HS-27A (cell line): ENCODE data around the gene MYPN.
"Not testable (repeated sequence)": the region's sequence is repeated elsewhere in the genome, so short reads cannot be mapped to it uniquely, and the experiment has no call there.

Source experiments
- DNase-seq: peaks from one replicate; pipeline ENCODE4 v3.0.0-alpha.2; 2012; ENCODE audit warnings: low read depth, missing footprints

Gene MYPN

DNA sequence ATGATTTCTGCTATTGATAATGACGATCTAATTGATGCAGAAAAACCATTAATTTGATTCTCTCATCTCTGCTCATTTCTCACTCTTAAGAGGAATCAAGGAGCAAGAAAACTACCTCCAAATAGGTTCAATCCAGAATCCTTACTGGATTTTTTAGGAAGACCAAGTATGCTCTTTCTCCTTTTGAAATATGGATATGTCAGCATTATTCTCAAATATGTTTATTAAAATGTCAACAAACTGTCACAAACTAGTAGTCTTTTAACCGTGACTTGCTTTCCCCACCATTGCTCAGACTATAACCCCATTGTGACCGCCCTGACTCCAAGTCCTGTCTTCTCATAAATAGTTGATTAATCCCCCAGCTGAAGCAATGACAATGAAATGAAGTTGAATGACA, 123.8 kb downstream of the MYPN start:
- no peak for DNase-seq

DNA sequence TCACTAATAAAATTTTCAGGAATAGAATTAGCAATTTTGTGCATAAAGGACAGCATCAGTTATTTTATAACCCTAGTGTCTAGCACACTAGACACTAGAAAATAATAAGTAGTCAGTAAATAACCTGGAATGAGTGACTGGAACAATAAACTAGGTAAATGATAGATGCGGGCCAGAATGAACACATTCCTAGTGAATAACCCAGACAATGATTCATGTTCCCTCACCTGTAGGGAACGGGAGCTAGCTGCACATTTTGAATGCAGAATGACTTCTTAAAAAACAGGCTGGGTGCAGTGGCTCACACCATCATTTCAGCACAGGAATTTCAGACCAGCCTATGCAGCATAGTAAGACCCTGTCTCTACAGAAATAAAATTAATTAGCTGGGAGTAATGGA, 125.8 kb downstream of the MYPN start:
- no peak for DNase-seq

DNA sequence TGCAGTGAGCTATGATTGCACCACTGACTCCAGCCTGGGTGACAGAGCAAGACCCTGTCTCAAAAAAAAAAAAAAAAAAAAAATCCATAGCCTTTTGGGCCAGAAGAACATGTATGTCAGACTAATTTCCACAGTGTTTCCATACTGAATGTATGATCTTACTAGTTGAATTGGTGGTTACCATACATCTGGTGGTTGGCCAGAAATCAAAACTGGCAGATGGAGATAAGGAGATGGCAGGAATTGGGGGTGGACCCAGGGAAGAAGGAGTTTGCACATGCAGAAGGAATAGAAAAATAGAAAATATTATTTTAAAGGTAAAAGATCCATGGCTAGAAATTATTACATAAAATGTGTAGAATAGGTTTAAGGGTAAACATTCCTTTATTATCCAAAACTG, 126.3 kb downstream of the MYPN start:
- no peak for DNase-seq

DNA sequence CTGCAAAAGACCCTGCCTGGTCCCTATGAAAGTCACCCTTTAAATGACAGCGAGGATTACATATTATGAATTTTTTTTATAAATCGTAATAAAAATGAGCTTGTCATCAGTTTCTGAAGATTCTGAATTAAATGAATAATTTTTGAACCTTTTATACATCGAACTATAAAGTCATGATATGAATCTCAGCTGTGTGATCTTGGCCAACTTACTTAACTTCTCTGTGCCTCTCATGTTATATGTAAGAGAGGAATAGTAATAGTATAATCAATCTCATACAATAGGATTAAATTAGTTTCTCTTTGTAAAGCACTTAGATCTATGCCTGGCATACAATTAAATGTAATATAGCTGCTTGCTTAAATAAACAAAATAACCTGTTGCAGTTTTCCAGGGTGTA, 127.9 kb downstream of the MYPN start:
- DNase-seq, result no peak

DNA sequence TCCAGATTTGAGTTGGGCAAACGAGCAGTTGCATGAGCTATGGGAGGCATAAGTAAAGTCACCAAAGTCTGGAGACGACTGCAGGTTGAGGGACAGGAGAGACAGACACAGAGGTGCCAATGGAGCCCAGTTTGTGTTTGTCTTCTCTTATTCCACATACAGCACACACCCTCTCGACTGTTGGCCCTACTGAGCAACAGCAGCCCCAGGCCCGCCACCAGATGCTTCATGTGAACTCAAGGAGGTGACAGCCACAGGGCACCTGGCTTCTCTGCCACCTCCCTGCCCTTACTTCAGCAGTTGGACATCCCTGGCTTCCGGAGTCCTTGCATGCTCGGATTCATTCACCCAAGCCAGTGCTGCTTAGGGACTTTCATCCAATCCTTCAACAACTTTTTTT, 129.1 kb downstream of the MYPN start:
- no peak for DNase-seq

DNA sequence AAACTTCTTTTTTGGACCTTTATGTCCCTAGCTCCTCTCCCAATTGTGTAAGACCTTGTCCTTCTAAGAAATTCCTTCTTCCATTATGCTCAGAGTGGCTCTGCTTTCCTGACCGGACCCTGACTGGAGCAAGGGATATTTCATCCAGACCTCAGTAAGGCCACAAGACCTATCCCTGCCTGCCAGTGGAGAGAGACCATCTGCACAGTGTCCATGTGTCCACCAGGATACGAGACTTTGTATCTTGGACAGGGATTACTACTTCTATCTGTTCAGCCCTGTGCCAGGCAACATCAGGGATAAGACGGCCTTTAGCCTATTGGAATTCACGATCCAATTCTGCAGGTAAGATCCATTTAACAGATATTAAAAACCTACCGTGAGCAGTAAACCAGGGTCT, 129.8 kb downstream of the MYPN start:
- DNase-seq, result no peak

DNA sequence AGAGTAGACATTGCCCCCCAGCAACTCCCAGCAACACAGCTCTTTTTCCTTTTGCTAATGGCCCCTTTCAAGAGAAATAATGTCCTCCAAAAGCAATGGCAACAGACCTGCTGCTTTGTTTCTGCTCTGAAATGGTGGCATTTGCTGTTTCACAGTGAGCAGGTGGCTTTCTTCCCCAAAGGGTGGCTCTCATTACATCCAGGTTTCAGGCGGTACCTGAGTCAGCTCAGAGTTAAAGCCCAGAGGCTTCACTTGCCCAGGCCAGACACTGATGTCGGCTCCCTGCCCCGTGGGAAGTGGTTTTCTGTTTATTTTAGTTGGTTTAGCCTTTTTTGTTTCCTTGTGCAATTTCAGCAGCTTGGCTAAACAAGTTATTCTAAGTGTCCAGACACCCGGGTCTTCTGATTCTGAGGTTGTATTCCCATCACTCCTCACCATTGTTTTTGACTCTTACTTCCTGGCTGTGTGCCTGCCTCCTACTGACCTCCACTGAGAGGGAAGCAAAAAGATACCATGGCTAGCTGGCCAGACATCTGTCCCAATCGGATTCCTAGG, 130.4 kb downstream of the MYPN start:
- DNase-seq, result no peak

DNA sequence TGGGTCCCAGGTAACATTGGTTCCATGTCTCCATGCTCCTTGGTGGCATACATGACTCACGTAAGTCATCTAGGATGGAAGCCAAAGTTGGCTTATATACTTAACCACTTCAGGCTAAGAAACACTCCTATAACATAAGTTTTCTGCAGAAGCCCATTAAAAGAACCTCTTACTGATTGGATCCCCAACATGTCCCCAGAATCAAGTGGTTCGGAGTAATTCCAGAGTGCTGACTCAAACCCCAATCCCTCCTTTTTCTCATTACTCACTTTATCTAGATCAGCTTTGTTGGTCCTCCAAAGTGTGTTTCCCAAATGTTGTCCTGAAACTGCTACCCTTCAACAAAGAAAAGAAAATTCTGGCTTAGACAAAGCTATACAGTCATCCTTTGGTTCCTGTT, 132.8 kb downstream of the MYPN start:
- no peak for DNase-seq

DNA sequence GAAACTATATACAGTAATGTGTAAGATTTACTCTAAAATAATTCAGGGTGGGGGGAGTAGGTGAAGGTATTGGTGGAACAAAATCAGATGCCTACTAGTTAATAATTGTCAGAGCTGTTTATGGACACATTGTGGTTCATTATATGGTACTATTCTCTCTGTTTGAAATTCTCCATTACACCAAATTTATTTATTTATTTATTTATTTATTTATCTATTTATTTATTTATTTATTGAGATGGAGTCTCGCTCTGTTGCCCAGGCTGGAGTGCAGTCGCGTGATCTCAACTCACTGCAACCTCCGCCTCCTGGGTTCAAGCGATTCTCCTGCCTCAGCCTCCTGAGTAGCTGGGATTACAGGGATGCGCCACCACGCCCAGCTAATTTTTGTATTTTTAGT, 137.1 kb downstream of the MYPN start:
- not testable (repeated sequence) for DNase-seq

DNA sequence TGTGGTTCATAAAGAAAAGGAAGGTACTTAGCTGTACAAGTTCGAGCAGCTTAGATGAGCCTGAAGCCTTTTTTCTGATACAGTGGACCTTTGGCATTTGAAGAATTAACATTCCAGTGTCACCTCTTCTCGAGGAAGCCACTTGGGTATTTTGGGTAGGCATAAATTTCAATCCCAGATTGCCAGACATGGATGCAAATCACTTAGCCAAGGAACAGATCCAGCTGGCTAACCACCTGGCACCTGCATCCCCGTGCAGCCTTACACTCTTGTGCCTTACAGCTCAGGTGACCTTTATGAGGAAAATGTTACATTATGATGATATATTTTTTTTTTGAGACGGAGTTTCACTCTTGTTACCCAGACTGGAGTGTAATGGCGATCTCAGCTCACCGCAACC, 138.6 kb downstream of the MYPN start:
- no peak for DNase-seq

DNA sequence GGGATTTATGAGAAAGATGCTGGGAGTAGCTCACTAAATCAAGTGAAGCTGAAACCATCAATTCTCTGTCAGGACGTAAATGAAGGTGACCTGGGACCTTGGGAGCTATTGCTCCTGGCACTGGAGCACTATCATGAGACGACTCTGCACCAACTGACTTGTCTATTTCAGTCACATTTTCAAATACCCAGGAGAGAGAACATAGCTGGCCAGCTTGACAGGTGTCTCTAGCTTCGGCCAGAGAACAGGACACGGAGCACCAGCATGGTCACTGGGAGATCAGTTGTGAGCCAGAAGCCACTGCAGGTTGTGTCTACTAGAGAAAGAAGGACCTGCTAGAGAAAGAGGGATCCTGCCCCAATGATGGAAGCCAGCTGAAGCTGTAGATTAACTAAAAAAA, 140.0 kb downstream of the MYPN start:
- no peak for DNase-seq

DNA sequence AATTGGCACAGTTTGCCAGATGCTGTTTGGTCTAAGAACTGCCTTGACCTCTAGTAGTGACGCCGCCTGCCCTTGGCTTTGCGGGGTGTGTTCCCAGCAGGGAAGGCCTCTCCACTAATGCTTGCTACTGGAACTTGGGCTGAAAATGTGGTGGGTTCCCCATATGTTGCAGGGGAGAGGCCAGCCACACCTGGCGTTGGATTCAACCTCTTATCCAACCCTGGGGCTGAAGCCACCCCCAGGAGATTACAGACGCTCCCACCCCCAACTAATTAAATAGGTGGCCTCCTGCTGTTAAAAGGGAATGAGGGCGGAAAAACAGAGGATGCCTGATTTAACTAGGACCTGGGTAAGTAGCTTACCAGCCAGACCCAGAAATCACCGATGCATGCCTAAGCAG, 141.9 kb downstream of the MYPN start:
- no peak for DNase-seq

DNA sequence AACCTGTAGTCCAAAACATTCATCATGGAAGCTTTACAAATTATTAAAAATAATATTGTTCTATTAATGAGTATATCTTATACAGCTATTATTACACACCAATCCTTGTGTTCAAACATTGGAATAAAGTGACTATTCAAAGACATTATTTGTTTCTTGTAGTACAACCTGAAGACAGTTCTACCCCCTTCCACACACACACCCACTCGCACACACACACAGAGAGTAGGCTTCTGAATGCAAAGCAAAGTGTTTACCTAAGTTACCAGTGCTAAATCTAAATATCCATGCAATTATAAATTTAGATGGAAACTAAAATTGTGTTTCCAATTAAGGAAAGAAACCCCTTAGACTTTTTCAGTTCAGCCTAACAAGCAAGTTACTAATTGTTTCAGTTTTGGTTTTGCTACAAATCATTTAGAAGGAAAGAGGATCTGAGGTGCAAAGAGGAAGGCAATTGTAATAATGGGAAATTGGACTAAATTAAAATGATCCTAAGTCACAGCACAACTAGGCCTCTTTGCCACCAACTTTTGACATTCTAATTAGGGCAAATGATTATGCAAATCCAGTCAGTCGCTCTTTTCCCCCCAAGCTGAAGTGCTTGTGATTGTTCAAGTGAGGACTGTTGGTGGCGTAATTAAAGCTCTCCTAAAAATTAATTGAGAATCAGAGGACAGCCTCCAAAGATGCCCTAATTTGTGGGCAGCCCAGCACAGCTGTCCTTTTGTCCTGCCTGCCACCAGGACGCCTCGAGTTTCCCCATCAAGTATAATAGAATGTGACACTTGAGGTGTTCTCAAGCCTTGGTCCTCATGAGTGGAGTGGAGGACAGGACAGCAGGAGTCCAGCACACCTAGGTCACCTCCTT, 142.6 kb downstream of the MYPN start:
- no peak for DNase-seq

DNA sequence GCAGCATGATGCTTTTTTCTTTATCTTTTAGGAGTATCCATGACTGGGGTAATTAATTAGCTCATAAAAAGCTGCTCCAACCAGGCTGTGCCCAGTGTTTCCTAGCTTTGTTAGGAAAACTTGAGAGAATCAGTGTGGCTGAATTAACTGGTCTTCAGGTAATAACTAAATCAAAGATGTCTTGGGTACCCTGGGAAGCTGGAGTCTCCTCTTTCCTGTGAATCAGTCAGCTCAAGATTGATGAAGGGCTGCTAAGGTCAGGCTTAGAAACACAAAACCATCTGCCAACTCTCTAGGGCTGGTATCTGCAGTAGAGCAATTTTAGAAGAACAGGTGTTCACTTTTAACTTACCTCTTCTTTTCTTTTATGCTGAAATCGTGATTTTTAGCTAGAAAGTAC, 144.1 kb downstream of the MYPN start:
- DNase-seq, result no peak

DNA sequence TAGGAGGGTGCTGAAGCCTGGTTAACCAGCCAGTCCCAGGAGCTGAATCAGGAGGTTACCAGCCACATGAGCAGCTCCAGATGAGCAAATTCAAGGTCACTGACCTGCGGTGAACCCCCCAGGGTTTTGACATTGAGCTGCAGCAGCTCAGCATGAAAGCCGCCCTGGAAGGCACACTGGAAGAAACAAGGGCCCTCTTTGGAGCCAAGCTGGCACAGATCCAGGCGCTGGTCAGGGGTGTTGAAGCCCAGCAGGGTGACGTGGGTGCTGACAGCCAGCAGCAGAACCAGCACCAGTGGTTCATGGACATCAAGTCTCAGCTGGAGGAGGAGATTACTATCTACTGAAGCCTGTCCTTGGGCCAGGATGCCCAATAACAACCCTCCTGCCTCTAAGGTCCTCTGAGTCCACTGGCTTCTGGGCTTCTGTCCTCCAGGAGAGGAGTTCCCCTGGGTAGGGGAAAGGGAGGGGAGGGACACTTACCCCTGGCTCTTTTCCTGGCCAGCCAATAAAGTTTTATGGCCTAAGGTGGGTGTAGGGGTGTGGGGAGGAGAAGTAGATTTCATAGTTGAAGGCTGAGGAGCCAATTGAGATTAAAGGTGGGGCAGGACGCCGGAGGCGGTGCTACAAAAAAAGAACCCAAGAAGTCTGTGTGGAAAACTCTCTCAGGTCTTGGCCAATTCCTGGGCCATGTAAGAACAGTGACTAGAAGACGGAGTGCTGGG, 152.0 kb downstream of the MYPN start:
- no peak for DNase-seq
